HG03139 (cell line): Measurements from ENCODE around the gene ZBTB7A.
"Not testable (repeated sequence)": the region's sequence is repeated elsewhere in the genome, so short reads cannot be mapped to it uniquely, and the experiment has no call there.

Experiments used
- ATAC-seq: cut with Tn5 transposase; IDR thresholded peaks from one replicate; pipeline ENCODE4 v1.9.1; 2021; ENCODE audit not compliant: unreplicated experiment

The ZBTB7A gene

GRCh38 chr19:4018775-4019504 lies 47.8 kb downstream of the ZBTB7A start:
- no peak for ATAC-seq

DNA sequence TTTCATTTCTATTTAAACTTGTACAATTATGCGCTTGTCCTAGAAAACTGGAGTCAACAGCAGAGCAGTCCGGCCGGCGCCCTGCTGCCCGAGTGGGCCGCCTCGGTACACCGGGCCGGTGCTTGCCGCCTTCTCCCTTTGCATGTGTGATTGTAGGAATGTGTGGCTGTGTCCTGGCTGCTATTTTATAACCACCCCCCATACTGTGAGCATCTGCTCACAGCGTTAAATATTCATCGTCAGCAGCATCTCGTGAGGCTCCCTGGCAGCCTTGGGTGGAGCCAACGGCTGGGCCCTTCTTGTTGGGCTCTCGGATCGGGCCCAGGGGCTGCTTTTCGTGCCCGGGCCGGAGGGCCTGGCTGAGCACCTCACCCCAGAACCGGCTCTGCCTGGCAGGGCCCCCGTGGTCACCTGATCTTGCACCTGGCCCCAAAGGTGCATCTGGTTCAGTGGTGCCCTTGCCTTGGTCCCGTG lies 48.5 kb downstream of the ZBTB7A start:
- ATAC-seq, result no peak

DNA sequence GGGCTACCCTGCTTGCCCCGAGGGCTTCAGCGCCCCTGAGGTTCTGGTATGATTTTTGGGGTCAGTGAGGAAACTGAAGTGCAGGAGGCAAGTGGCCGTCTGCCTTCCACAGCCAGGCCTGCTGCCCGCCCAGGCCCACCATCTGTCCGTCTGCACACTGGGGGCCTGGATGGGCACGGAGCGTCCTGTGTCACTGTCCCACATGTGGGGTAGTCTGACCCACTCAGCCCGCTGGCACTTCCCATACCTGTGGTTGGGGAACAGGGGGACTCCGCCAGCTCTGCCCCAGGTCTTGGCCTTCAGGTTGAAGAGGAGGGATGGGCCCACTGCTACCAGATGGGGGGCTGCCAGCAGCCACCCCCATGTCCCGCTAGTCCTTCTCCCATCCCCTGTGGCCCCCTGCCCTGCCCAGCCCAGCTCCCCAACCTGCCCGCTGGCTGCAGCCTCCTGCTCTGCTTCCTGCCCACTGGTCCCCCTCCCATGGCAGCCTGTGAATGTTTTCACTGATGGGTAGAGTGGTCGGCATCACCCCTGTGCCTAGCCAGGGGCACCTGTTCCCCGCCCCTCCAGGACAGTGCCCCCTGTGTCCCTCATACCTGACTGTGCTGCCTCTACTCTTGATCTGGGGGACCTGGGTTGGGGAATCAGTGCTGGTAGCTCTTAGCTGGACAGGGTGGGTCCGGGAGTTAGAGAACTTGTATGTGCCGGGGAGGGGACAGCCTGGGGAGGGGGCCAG lies 49.6 kb downstream of the ZBTB7A start:
- ATAC-seq, result no peak

DNA sequence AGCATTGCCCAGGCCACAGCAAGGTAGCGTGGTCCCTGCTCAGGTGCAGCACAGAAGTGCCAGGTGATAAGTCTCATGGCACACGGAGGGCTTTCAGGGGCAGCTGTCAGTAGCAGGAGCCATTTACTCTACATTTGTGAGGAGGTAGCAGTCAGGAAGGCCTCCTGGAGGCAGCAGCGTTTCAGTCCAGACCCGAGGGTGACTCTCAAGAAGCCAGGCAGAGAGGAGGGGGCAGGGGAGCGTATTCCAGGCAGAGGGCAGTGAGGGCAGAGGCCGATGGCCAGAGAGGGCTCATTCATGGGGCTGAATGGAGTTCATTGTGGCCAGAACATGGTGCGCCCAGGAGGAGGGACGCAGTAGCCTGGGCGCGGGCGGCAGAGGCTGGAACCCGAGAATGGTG lies 50.2 kb downstream of the ZBTB7A start:
- no peak for ATAC-seq

GRCh38 chr19:4015705-4016402 lies 50.8 kb downstream of the ZBTB7A start:
- ATAC-seq, result no peak

- ATAC-seq, result no peak
Observed at GRCh38 chr19:4014541-4015491, 51.9 kb downstream of the ZBTB7A start.

GRCh38 chr19:4013886-4014540 lies 52.7 kb downstream of the ZBTB7A start:
- ATAC-seq, result no peak

GRCh38 chr19:4012975-4013634 lies 53.6 kb downstream of the ZBTB7A start:
- ATAC-seq, result no peak

DNA sequence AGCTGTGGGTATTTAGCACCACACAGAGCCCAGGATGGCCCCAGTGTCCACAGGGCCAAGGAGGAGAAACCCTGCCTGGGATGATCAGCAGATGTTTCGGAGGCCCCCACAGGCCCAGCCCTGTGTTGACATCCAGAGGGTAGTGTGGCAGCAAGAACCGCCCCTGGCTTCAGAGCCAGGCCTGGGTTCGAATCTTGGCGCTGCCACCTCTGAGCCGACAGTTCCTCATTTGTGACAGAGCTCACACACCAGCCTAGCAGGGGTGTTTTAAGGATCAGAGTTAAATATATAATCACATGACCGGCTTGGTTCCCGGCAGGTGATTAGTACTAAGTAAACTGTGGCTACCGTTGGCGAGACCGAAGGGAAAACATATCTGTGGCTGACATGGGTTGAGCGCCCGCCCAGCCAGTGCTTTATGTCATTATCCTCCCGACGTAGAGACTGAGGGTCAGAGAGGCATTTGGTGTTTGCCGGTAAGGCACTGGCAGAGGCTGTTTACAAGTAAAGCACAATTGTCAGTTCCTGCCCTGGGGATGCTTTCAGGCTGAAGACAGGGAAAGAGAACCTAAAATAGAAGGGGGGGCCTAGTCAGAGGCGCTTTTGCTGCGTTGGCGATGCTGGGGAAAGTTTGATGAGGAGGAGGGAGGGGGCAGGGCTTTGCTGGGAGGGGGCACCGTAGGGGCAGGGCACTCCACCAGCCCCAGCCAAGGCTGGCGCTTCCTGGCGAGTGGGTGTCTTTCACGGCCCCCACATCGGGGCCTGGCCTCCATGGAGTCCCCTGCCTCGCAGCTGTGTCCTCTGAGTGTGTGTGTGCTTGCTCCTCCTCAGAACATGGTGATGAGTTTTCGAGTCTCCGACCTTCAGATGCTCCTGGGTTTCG lies 54.4 kb downstream of the ZBTB7A start:
- no peak for ATAC-seq

- not testable (repeated sequence) for ATAC-seq
Observed at GRCh38 chr19:4011430-4011829, 55.3 kb downstream of the ZBTB7A start.

DNA sequence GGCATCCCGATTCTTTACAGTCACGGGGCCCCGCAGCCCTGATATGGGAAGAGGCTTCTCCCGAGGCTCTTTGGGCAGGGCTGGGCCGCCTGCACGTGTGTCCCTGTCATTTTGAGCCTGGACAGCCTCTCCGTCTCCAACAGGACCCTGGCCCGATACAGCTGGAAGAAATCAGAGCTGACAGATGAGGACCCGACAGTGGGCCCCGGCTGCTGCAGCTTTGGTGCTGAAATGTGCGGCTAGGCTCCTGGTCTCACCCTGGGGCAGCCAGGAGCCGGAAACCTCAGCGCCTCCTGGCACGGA lies 55.9 kb downstream of the ZBTB7A start:
- ATAC-seq, result no peak

DNA sequence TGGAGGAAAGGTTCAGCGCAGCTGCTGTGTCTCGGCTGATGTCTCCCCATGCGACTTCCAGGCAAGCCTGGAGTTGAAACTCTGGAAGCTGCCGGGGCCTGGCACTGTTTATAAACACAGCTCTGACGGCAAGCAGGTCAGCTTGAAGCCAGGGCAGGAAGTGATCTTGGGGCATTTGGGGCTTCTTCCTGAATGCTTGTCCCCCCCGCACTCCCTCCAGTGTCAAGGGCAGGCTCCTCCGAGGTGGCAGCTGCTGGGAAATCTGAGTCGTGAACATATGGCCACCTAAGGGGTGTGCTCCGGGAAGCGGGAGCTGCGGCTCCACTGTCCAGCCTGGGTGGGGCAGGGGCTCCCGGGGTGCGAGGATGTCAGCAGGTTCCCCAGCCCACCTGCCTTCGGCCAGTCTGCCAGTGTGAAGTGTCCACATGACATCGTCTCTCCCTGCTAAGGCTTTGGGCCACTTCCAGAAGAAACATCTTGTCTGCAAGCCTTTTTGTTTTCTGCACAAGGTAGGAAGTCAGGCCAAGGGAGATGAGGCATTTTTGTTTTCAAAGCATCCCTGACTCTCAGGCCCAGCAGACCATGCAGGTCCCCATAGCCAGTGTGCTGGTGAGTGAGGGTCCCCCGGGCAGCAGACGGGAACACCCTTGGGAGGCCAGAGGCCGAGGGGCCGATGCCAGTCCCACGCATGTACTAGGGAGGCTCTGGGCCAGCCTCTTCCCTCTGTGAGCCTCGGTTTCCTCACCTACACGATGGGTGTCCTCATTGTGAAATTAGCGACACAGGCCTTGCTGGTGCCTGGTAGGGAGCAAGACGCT lies 56.5 kb downstream of the ZBTB7A start:
- ATAC-seq, result no peak

DNA sequence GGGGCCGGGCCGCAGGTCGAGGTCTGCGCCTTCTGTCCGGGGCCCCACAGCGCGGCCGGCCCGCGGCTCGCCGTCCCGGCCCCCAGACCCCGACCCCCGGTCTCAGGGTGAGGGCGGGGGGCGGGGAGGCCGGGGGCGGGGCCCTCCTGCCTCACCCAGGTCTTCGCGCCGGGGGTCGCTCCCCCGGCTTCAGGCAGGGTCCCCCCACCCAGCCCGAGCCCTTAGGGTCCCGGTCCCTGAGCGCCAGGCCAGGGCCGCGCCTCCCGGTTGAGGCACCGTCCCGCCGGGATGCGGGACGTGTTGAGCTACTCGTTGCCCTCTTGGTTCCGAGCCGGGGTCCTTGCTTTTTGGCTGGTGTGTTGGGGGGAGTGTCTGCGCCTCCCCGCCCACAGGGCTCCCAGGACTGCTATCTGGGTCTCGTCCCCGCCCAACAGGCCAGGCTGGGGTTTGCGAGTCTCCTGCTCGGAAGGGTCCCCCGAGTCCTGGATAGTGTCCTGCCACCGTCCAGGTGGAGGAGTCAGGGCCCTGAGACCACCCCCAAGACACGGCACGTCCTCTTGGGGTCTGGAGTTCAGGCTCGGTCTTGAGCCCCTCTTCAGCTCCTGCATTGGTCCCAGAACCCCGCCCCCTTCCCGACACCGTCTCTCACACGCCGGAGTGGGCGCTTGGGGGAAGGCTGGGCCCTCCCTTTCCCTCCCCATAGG lies 58.7 kb downstream of the ZBTB7A start:
- no peak for ATAC-seq

- peak; percentile 75 for ATAC-seq
Observed at GRCh38 chr19:4007021-4007835, 59.5 kb downstream of the ZBTB7A start, which contains the start of gene PIAS4. PIAS4 (plus strand) TSS chr19:4007736; CDS start chr19:4007761, 25 bp downstream.

DNA sequence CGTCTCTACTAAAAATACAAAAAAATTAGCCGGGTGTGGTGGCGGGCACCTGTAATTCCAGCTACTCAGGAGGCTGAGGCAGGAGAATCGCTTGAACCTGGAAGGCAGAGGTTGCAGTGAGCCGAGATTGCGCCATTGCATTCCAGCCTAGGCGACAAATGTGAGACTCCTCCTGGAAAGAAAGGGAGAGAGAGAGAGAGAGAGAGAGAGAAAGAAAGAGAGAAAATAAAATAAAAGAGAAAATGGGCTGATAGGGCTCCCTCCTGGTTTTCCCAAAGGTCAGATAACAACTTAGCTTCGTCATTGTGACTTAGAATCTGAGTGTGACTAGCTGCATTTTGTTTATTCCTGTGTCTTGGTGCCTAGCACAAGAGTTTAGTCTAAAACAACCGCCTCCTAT lies 61.3 kb downstream of the ZBTB7A start:
- not testable (repeated sequence) for ATAC-seq

DNA sequence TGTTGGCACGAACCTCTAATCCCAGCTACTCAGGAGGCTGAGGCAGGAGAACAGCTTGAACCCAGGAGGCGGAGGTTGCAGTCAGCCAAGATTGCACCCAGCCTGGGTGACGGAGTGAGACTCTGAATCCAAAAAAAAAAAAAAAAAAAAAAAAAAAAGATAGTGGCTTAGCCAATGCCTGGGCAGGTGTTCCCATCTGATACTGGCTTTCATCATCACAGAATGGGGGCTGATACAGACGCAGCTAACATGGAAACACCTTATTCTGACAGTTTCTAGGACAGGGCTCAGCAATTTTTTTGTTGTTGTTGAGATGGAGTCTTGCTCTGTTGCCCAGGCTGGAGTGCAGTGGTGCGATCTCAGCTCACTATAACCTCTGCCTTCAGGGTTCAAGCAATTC lies 65.9 kb downstream of the ZBTB7A start:
- ATAC-seq, result not testable (repeated sequence)
